UCSD-AML1 (cell line): ENCODE measurements around the gene CLCNKB.
"Not testable (repeated sequence)": the region's sequence is repeated elsewhere in the genome, so short reads cannot be mapped to it uniquely, and the experiment has no call there.

Experiments
- DNase-seq: peaks from one replicate; lab custom pipeline; 2025; ENCODE audit not compliant: unreplicated experiment; lab: John Stamatoyannopoulos, UW

The CLCNKB gene

GRCh38 chr1:16043521-16043920, at the start of gene CLCNKB:
CLCNKB (plus strand) TSS chr1:16043782; CDS start chr1:16044493, 711 bp downstream.
- DNase-seq, result no peak

GRCh38 chr1:15994081-15994480, 49.5 kb upstream of the CLCNKB start:
- no peak for DNase-seq

GRCh38 chr1:15994590-15995351, 48.8 kb upstream of the CLCNKB start:
- DNase-seq, result peak; percentile 60

- DNase-seq, result no peak
Observed at GRCh38 chr1:15997076-15997585, 46.5 kb upstream of the CLCNKB start.

DNA sequence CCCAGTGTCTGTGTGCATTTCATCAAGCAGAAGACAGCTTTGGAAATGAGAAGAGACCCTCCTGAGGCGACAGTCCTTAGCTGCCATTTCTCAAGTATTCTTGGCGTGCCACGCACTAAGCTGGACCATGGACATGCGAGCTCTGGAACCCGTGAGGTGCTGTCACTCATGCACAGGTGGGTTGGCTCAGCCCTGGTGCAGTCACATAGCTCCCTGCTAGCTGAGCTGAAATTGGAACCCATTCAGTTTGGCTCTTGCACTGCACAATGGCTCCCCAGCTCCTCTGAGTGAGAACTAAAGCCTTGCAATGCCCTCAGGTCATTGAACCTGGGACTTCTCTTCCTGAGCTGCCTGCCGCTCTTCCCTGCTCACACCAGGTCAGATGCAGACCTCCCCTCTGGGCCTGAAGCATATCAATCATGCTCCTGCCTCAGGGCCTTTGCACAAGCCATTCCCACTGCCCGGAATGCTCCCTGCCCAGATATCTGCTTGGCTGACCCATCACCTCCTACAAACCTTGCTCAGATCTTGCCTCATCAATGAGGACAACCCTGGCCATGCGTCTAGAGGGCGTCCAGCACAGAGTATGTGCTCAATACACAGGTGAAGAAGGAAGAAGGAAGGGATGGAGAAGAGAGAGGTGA, 45.8 kb upstream of the CLCNKB start:
- DNase-seq, result no peak

DNA sequence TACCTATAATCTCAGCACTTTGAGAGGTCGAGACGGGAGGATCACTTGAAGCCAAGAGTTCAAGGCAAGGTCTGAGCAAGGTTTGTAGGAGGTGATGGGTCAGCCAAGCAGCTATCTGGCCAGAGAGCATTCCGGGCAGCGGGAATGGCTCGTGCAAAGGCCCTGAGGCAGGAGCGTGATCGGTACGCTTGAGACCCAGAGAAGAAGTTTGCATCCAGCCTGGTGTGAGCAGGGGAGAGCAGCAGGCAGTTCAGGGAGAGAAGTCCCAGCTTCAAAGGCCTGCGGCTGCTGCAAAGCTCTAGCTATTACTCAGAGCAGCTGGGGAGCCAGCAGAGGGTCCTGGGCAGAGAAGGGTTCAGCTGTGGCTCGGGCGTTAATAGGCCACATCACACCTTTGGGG, 44.7 kb upstream of the CLCNKB start:
- no peak for DNase-seq

DNA sequence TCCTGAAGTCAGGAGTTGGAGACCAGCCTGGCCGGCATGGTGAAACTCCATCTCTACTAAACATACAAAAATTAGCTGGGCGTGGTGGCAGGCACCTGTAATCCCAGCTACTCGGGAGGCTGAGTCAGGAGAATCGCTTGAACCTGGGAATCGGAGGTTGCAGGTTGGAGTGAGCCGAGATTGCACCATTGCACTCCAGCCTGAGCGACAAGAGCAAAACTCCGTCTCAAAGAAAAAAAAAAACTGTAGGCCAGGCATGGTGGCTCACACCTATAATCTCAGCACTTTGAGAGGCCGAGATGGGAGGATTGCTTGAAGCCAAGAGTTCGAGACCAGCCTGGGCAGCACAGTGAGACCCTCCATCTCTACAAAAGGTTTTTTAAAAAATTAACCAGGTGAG, 42.3 kb upstream of the CLCNKB start:
- DNase-seq, result not testable (repeated sequence)

- DNase-seq, result no peak
Observed at GRCh38 chr1:16005597-16005996, 38.0 kb upstream of the CLCNKB start.

GRCh38 chr1:16006010-16006409, 37.6 kb upstream of the CLCNKB start:
- no peak for DNase-seq

DNA sequence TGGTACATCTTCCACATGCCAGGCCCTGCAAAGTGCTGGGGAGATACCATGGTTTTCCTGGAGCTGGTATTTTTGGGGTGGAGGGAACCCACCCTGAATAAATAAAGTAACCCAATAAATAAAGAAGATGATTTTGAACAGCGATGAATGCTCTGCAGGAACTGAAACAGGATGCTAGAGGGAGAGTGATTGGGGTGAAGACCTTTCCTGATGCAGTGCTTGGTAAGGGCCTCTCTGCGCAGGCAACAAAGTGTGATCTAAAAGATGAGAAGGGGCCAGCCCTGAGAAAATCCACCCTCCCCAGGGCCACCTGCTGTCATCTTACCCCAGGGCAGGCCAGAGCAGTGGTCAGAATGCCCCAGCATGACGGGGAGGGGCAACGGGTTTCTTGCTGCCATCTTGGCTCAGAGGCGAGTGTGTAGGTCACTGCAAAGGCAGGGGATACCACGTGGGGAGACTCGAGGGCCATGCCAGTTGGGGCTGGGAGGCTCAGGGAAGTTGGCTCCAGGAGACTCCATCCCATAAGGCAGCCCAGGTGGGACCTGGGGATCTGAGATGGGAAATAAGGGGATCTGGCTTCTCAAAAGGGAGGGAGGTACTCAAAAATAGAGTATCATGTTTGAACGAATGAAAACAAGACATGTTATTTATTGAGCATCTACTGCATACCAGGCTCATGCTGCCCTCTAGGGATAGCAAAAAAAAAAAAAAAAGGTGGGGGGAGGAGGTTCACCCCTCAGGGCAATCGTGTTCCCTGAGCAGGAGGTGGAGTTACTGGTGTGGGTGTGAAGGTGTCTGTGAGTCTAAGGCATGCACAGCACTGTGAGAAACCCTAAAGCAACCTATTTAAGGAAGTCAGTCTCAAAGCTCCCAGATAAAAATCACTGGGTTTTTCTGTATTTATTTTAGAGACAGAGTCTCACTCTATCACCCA, 36.8 kb upstream of the CLCNKB start:
- DNase-seq, result no peak

DNA sequence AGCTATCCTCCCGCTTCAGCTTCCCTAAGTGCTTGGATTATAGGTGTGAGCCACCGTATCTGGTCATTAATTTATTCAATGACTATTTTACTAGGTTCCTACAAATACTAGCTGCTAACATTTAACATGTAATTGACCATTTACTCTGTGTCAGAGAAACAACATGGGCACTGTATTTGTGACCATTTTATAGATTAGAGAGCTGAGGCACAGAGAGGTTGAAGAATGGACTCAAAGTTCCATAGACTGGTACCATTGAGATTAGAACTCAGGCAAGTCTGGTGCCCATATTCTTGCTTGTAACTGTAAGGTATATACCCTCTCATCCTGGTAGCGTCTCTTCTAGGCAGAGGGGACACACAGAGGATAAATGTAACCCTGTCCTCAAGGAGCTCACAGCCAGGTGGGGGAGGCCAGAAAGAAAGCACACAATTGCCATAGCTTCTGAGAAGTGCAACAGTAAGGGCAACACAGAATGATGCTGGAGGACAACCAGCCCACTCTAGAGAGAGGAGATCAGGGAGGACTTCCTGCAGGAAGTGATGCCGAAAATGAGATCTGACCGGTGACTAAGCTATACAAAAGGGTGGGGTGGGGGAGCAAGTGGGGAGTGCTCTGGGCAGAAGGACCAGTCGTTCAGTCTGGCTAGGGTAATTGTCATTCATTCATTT, 35.8 kb upstream of the CLCNKB start:
- no peak for DNase-seq

DNA sequence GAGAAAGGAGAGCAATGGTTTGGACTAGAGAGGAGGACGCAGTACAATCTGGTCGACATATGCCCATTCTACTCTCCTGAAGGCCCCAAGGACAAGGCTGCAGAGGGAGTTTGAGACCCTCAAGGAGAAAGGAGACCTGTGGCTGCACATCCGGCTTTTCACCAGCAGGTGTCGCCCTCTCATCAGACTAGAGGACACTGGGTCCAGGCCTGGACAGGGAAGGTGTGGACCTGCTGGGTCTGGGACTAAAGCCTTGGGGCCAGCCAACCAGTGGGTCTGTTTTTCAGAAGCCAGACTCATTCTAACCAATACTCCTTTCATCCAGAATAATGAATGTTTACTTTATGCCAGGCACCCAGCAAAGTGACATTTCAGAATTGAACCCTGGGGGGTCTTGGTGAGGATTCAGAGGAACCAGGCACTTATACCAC, 34.5 kb upstream of the CLCNKB start:
- peak; percentile 68 for DNase-seq

DNA sequence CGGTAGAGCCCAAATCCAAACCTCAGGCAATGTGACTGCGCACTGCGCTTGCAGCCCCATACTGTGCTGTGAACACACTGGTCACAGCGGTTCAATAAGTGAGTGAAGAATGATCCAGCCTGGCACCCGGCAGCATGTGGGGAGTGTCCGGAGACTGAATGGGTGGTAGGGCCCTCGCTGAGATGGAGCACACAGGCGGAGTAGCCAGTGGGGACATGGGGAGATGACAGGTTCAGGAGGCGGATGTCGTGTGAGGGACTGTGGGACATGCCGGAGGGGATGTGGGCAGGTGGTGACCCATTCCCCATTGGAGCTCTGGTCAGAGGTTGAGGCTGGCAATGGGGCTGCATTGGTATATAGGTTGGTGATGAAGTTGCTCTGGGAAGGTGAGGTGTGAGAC, 33.9 kb upstream of the CLCNKB start:
- no peak for DNase-seq

DNA sequence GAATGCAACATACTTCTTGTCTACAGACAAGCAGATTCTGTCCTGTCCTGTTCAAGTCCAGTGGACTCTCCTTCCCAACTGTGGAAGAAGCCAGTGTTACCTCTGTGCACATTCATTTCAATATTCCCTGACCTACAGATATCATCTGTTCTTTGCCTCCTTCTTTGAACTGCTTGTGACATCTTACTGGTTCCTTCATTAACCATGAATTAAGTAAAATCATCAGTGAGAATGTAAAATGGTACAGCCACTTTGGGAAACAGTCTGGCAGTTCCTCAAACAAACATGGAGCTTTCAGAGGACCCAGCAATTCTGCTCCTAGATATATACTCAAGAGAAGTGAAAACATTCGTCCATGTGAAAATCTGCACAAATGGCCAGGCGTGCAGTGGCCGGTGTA, 32.7 kb upstream of the CLCNKB start:
- no peak for DNase-seq

- DNase-seq, result no peak
Observed at GRCh38 chr1:16011936-16012589, 31.5 kb upstream of the CLCNKB start.

DNA sequence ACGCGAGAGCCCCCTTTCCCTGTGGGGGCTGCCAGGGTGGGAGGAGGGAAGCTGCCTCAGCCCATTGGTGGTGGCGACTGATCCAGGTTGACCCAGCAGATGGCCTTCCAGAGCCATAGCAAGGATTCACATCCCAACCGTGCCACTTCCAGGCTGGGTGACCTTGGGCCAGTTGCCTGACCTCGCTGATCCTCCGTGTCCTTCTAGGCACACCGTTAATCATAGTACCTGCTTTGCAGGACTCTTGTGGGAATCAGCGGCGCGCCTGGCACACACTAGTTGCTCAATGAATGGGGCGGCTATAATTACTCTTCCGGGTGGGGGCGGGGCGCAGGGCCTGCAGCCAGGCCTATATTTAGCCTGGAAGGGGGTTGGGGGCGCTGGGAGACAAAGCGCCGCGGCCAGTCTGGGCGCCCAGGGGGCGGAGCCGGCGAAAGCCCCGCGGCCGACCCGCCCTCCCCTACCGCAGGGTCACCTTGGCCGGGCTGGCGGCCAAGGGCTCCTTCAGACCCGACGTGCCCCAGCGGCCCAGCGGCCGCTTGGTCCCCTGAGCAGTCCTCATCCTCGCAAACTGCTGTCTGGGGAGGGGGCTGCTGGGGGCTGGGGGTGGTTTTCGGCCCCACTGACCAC, 30.9 kb upstream of the CLCNKB start:
- DNase-seq, result peak; percentile 81

DNA sequence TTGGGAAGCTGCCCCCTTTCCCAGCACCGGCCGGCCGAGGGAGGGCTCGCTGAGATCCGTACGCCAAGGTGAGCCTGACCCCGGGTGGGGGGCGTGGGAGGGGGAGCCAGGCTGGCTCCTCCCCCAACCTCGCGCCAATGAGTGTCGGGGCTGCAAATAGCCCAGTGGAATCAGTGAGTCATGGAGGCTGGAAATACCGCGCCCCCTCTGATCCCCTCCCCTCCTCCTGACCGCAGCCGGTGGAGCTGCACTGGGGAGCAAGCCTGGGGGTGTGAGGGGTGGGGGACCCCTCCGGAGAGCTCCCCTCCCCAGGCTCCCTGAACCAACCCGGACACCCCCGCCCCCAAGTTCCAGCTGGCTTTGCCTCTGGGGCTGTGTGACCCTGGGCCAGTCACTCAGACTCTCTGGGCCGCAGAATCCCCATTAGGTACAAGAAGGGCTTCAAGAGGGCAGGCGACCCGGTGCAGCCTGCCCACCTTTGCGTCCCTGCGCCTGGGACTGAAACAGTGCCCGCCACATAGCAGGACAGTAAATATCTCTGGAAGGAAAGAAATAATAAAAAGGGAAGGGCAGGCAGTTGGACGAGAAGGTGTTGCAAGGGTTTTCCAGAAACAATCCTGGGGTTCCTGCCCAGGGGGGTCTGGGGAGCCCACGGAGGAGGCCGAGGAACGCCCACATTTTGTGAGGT, 30.2 kb upstream of the CLCNKB start:
- peak; percentile 69 for DNase-seq

- no peak for DNase-seq
Observed at GRCh38 chr1:16013908-16014258, 29.7 kb upstream of the CLCNKB start.
